ENCODE results near the gene MFSD6L. TPM values are rescaled to one million over a fixed set of nuclear protein-coding genes. Genes with fewer than 3 reads are reported as not detected.

MFSD6L gene
- total RNA-seq, 1 donor from 2014 or later = 11.2 TPM

- Mint-ChIP-seq H3K36me3 (ENCODE audit: insufficient read depth) (no peaks in the 10 kb centered on the region), H3K4me1 (ENCODE audit: low read depth) (no peaks in the 10 kb centered on the region), H3K9me3 (ENCODE audit: low read depth) (peaks cover 8% of the 10 kb centered on the region), H3K4me3 (ENCODE audit: low read depth) (no peak overlapping the region), H3K27ac (no peak overlapping the region), H3K27me3 (peaks cover 4% of the 10 kb centered on the region)
- TF ChIP-seq CTCF (IDR thresholded peaks at IDR 0.05; ENCODE audit: unreplicated experiment) = no peak
- DNase-seq (ENCODE audit: low spot score, unreplicated experiment) = no peak
Measured at GRCh38 chr17:8829036-8829941, 30.1 kb upstream of the MFSD6L start.

GRCh38 chr17:8828517-8828875 lies 29.3 kb upstream of the MFSD6L start:
- Mint-ChIP-seq H3K27ac (no peak overlapping the region), H3K4me1 (ENCODE audit: low read depth) (no peaks in the 10 kb centered on the region), H3K4me3 (ENCODE audit: low read depth) (no peak overlapping the region), H3K27me3 (peaks cover 4% of the 10 kb centered on the region), H3K36me3 (ENCODE audit: insufficient read depth) (no peaks in the 10 kb centered on the region), H3K9me3 (ENCODE audit: low read depth) (peaks cover 10% of the 10 kb centered on the region)
- no peak for TF ChIP-seq CTCF (IDR thresholded peaks at IDR 0.05; ENCODE audit: unreplicated experiment)
- DNase-seq (ENCODE audit: low spot score, unreplicated experiment) = no peak

GRCh38 chr17:8826808-8827435 lies 27.8 kb upstream of the MFSD6L start:
- Mint-ChIP-seq H3K9me3 (ENCODE audit: low read depth) (peaks cover 15% of the 10 kb centered on the region), H3K4me3 (ENCODE audit: low read depth) (no peak overlapping the region)

GRCh38 chr17:8825802-8826201 lies 26.6 kb upstream of the MFSD6L start:
- Mint-ChIP-seq H3K4me3 (ENCODE audit: low read depth) (no peak overlapping the region), H3K4me1 (ENCODE audit: low read depth) (no peaks in the 10 kb centered on the region), H3K27me3 (peaks cover 4% of the 10 kb centered on the region), H3K27ac (no peak overlapping the region), H3K9me3 (ENCODE audit: low read depth) (peaks cover 15% of the 10 kb centered on the region), H3K36me3 (ENCODE audit: insufficient read depth) (no peaks in the 10 kb centered on the region)
- no peak for TF ChIP-seq CTCF (IDR thresholded peaks at IDR 0.05; ENCODE audit: unreplicated experiment)
- no peak for DNase-seq (ENCODE audit: low spot score, unreplicated experiment)

More at GRCh38 chr17:8826808-8827435, 27.8 kb upstream of the MFSD6L start:
- no peak for DNase-seq (ENCODE audit: low spot score, unreplicated experiment)
- no peak for TF ChIP-seq CTCF (IDR thresholded peaks at IDR 0.05; ENCODE audit: unreplicated experiment)
- no peaks in the 10 kb centered on the region for H3K4me1 Mint-ChIP-seq (ENCODE audit: low read depth)
- no peak overlapping the region for H3K27ac Mint-ChIP-seq
- no peaks in the 10 kb centered on the region for H3K36me3 Mint-ChIP-seq (ENCODE audit: insufficient read depth)
- H3K27me3 Mint-ChIP-seq = peaks cover 4% of the 10 kb centered on the region

GRCh38 chr17:8823279-8823678 lies 24.1 kb upstream of the MFSD6L start:
- no peak for TF ChIP-seq CTCF (IDR thresholded peaks at IDR 0.05; ENCODE audit: unreplicated experiment)
- Mint-ChIP-seq H3K4me3 (ENCODE audit: low read depth) (no peak overlapping the region), H3K4me1 (ENCODE audit: low read depth) (no peaks in the 10 kb centered on the region), H3K36me3 (ENCODE audit: insufficient read depth) (no peaks in the 10 kb centered on the region), H3K27me3 (peaks cover 4% of the 10 kb centered on the region), H3K27ac (no peak overlapping the region), H3K9me3 (ENCODE audit: low read depth) (peaks cover 15% of the 10 kb centered on the region)
- DNase-seq (ENCODE audit: low spot score, unreplicated experiment) = no peak
